H1 (cell line): ENCODE measurements around the gene PACC1. TPM values are rescaled to one million over a fixed set of nuclear protein-coding genes. Genes with fewer than 3 reads are reported as not detected.

Experiments used
- CTCF ChIP-seq, 3 experiments: IDR thresholded peaks; 1 replicate in 2 of 3; 2 replicates in 1 of 3; pipeline versions ENCODE4 v1.5.1 to v1.6.1; 2011; ENCODE audit warnings: low read length in 3 of 3, mild to moderate bottlenecking in 3 of 3, inconsistent platforms in 2 of 3, low read depth in 1 of 3, moderate library complexity in 1 of 3; ENCODE audit not compliant: insufficient read depth in 1 of 3; ENCODE audit errors: control extremely low read depth in 1 of 3
- EP300 ChIP-seq, 2 experiments: IDR thresholded peaks; 1 replicate in 1 of 2; 2 replicates in 1 of 2; pipeline ENCODE4 v1.6.1; 2011 to 2012; ENCODE audit warnings: low read depth in 2 of 2, low read length in 2 of 2, mild to moderate bottlenecking in 2 of 2, borderline replicate concordance in 1 of 2, inconsistent platforms in 1 of 2, moderate library complexity in 1 of 2
- FOSL1 ChIP-seq: IDR thresholded peaks from 2 replicates; pipeline ENCODE4 v1.6.1; 2011; ENCODE audit warnings: mild to moderate bottlenecking, low read depth, low read length, moderate library complexity; ENCODE audit not compliant: insufficient read depth
- RFX5 ChIP-seq: IDR thresholded peaks from 2 replicates; pipeline ENCODE4 v1.6.1; 2011; ENCODE audit warnings: low read depth, low read length, improper control_type of control experiment, borderline replicate concordance
- polyA plus RNA-seq, 7 experiments: library from polyadenylated mRNA; depleted of rRNA in 3 of 7; stranded (reverse) in 5 of 7; unstranded in 2 of 7; fragments of >200 nt in 5 of 7; fragments of 200-250 nt in 2 of 7; gene quantifications; 1 replicate in 5 of 7; 2 replicates in 1 of 7; 4 replicates in 1 of 7; pipeline versions ENCODE4 v1.2.1 to v1.2.3, GENCODE V29; 2011 to 2013; ENCODE audit warnings: missing spikeins in 2 of 7, mixed read lengths in 2 of 7
- total RNA-seq: library from RNA; stranded (reverse); fragmentation: NEBNext Ultra II Directional; extraction: Animal tissue kit (Norgen Biotek cat#: 25700); gene quantifications from 2 replicates; pipeline ENCODE4 v1.2.1, GENCODE V29; 2021

PACC1 gene
- total and polyA plus RNA-seq, 2 of the 8 experiments (the other 6 are each of a cell fraction or from before 2014, with no cell fraction given), result 18.8 to 23.5 TPM

- no peak for TF ChIP-seq CTCF (IDR thresholded peaks at IDR 0.05; ENCODE audit: control extremely low read depth in 1 of 3, insufficient read depth in 1 of 3, low read depth in 1 of 3, low read length in 3 of 3)
- no peak for TF ChIP-seq FOSL1
- no peak for TF ChIP-seq EP300 (IDR thresholded peaks at IDR 0.05; ENCODE audit: borderline replicate concordance in 1 of 2, low read depth in 2 of 2, low read length in 2 of 2)
- TF ChIP-seq RFX5, result no peak
Observed at GRCh38 chr1:212428496-212428895, 13.8 kb upstream of the PACC1 start (continued).
